Gastrocnemius medialis (tissue), 4 donors: ENCODE data around the gene RAB7A. TPM values are rescaled to one million over a fixed set of nuclear protein-coding genes. Genes with fewer than 3 reads are reported as not detected.

Experiments used
- ATAC-seq, 2 donors: fragments of 150-250 bp; one replicate each; pipeline ENCODE4 v1.9.1; 2016
- DNase-seq, 2 donors: peaks; one replicate each; pipeline ENCODE4 v3.0.0-alpha.2; 2019
- H3K27ac ChIP-seq, 4 donors: fragments of 200-600 bp; sonication (generic); 1 replicate in 1 of 4; 2 replicates in 3 of 4; pipeline ENCODE4 v1.5.1; 2016 to 2018; ENCODE audit warnings: mild to moderate bottlenecking in 2 of 4, moderate library complexity in 1 of 4
- H3K27me3 ChIP-seq, 3 donors: fragments of 200-600 bp; sonication (generic) in 2 of 3; 1 replicate in 1 of 3; 2 replicates in 2 of 3; pipeline versions ENCODE4 v1.5.1 to v1.6.0; 2016 to 2019; ENCODE audit warnings: mild to moderate bottlenecking in 1 of 3, moderate library complexity in 1 of 3
- H3K36me3 ChIP-seq, 2 donors: fragments of 200-600 bp; sonication (generic) in 1 of 2; one replicate each; pipeline ENCODE4 v1.5.1; 2017 to 2018
- H3K4me1 ChIP-seq, 2 donors: fragments of 200-600 bp; sonication (generic) in 1 of 2; one replicate each; pipeline ENCODE4 v1.5.1; 2016 to 2017; ENCODE audit warnings: mild to moderate bottlenecking in 2 of 2
- H3K4me3 ChIP-seq, 4 donors: fragments of 200-600 bp; sonication (generic) in 3 of 4; 1 replicate in 1 of 4; 2 replicates in 3 of 4; pipeline ENCODE4 v1.5.1; 2016 to 2019; ENCODE audit warnings: mild to moderate bottlenecking in 2 of 4
- H3K9me3 ChIP-seq, 3 donors: fragments of 200-600 bp; sonication (generic) in 2 of 3; 1 replicate in 1 of 3; 2 replicates in 2 of 3; pipeline ENCODE4 v1.5.1; 2016 to 2019
- CTCF ChIP-seq, 5 experiments: fragments of 450-650 bp in 3 of 5; fragments of 200-600 bp in 2 of 5; sonication (generic) in 2 of 5; IDR thresholded peaks in 4 of 5; conservative IDR thresholded peaks in 1 of 5; 1 replicate in 4 of 5; 2 replicates in 1 of 5; pipeline ENCODE4 v1.5.1; 2016 to 2019; ENCODE audit warnings: antibody characterized with exemption in 5 of 5, mild to moderate bottlenecking in 3 of 5, moderate library complexity in 3 of 5
- POLR2A ChIP-seq, 2 donors: fragments of 450-650 bp; IDR thresholded peaks; one replicate each; pipeline ENCODE4 v1.6.1; 2017; ENCODE audit warnings: antibody characterized with exemption in 2 of 2, mild to moderate bottlenecking in 2 of 2, moderate library complexity in 2 of 2
- in situ Hi-C, 4 donors: fragments of 200-750 bp; cut with MboI; loops; one replicate each; pipeline versions ENCODE4 v1.15.0 to v1.8.0; 2017; ENCODE audit warnings: low sequenced_read_pairs in 4 of 4
- intact Hi-C: fragments of 100-400 bp; cut with DNase I; formaldehyde crosslinking; loops from one replicate; pipeline ENCODE4 v1.15.1; 2023; ENCODE audit warnings: low total_unique reads
- total RNA-seq, 4 donors: library from RNA; depleted of rRNA; stranded (reverse); fragments of >200 nt; gene quantifications; one replicate each; pipeline versions ENCODE4 v1.1.0 to v1.2.3, GENCODE V29; 2016

RAB7A gene
- total RNA-seq, 4 donors from 2014 or later, result 102 to 190 (median 149) TPM

GRCh38 chr3:128805772-128806171, 79.8 kb downstream of the RAB7A start:
- in situ Hi-C loops (no loop called here), intact Hi-C loops (loop anchor here (10.0 kb wide), 1 partner anchor 431 kb away; no protein-coding TSS in a partner anchor)
- no peak overlapping the region for H3K4me3 ChIP-seq
- DNase-seq, result no peak
- H3K9me3 ChIP-seq, result no peaks in the 10 kb centered on the region
- H3K27me3 ChIP-seq, result no peaks in the 10 kb centered on the region
- peaks cover 0 to 19% of the 10 kb centered on the region in 2 donors for H3K36me3 ChIP-seq
- ATAC-seq, result no peak
- TF ChIP-seq POLR2A (IDR thresholded peaks at IDR 0.05) (no peak), CTCF (IDR thresholded peaks at IDR 0.05 in 4 of 5, conservative IDR thresholded peaks at IDR 0.05 in 1 of 5) (no peak)
- H3K4me1 ChIP-seq, result peaks cover 90 to 97% of the 10 kb centered on the region in 2 donors
- H3K27ac ChIP-seq, result peak overlapping the region; percentile 94 to 99 (median 96)

GRCh38 chr3:128806588-128806987, 80.6 kb downstream of the RAB7A start:
- H3K4me1 ChIP-seq, result peaks cover 85 to 97% of the 10 kb centered on the region in 2 donors
- H3K9me3 ChIP-seq, result no peaks in the 10 kb centered on the region
- in situ Hi-C loops (no loop called here), intact Hi-C loops (loop anchor here (10.0 kb wide), 1 partner anchor 432 kb away; no protein-coding TSS in a partner anchor)
- H3K27me3 ChIP-seq, result no peaks in the 10 kb centered on the region
- no peak overlapping the region for H3K4me3 ChIP-seq
- no peak for TF ChIP-seq CTCF (IDR thresholded peaks at IDR 0.05 in 4 of 5, conservative IDR thresholded peaks at IDR 0.05 in 1 of 5)
- TF ChIP-seq POLR2A (IDR thresholded peaks at IDR 0.05), result no peak
- peaks cover 0 to 26% of the 10 kb centered on the region in 2 donors for H3K36me3 ChIP-seq
- DNase-seq, result no peak
- ATAC-seq, result no peak
- peak overlapping the region; percentile 94 to 99 (median 96) for H3K27ac ChIP-seq

- DNase-seq, result no peak
- Histone ChIP-seq H3K27ac (peak overlapping the region; percentile 94 to 99 (median 96)), H3K4me3 (no peak overlapping the region), H3K27me3 (no peaks in the 10 kb centered on the region), H3K36me3 (peaks cover 0 to 34% of the 10 kb centered on the region in 2 donors), H3K9me3 (no peaks in the 10 kb centered on the region), H3K4me1 (peaks cover 85 to 96% of the 10 kb centered on the region in 2 donors)
- intact Hi-C loops (loop anchor here (10.0 kb wide), 1 partner anchor 433 kb away; no protein-coding TSS in a partner anchor), in situ Hi-C loops (no loop called here)
- TF ChIP-seq POLR2A (IDR thresholded peaks at IDR 0.05) (no peak), CTCF (IDR thresholded peaks at IDR 0.05 in 4 of 5, conservative IDR thresholded peaks at IDR 0.05 in 1 of 5) (no peak)
- ATAC-seq, result no peak
These were observed 81.3 kb downstream of the RAB7A start for GRCh38 chr3:128807186-128807830.

GRCh38 chr3:128808672-128809071, 82.7 kb downstream of the RAB7A start:
- intact Hi-C loops, result loop anchor here (10.0 kb wide), 1 partner anchor 434 kb away; no protein-coding TSS in a partner anchor
- TF ChIP-seq CTCF (IDR thresholded peaks at IDR 0.05 in 4 of 5, conservative IDR thresholded peaks at IDR 0.05 in 1 of 5) (no peak), POLR2A (IDR thresholded peaks at IDR 0.05) (no peak)
- ATAC-seq (no peak), DNase-seq (no peak)
- in situ Hi-C loops, result no loop called here
- Histone ChIP-seq H3K4me1 (peaks cover 83 to 97% of the 10 kb centered on the region in 2 donors), H3K9me3 (no peaks in the 10 kb centered on the region), H3K4me3 (no peak overlapping the region), H3K36me3 (peaks cover 0 to 41% of the 10 kb centered on the region in 2 donors), H3K27ac (peak overlapping the region; percentile 94 to 99 (median 96)), H3K27me3 (no peaks in the 10 kb centered on the region)
